Measurements from ENCODE around the gene SRPK3.

The SRPK3 gene

GRCh38 chrX:153772316-153773217, 8.3 kb upstream of the SRPK3 start:
- Mint-ChIP-seq H3K36me3 (ENCODE audit: low read depth) (no peaks in the 10 kb centered on the region), H3K9me3 (no peaks in the 10 kb centered on the region), H3K4me3 (no peak overlapping the region), H3K27ac (no peak overlapping the region), H3K27me3 (ENCODE audit: low read depth) (no peaks in the 10 kb centered on the region), H3K4me1 (ENCODE audit: low read depth) (peaks cover 1% of the 10 kb centered on the region)

GRCh38 chrX:153773218-153773611, 7.6 kb upstream of the SRPK3 start:
- Mint-ChIP-seq H3K4me3 (no peak overlapping the region), H3K27me3 (ENCODE audit: low read depth) (no peaks in the 10 kb centered on the region), H3K36me3 (ENCODE audit: low read depth) (no peaks in the 10 kb centered on the region), H3K27ac (no peak overlapping the region), H3K9me3 (no peaks in the 10 kb centered on the region), H3K4me1 (ENCODE audit: low read depth) (peaks cover 1% of the 10 kb centered on the region)

- H3K9me3 Mint-ChIP-seq: no peaks in the 10 kb centered on the region
- no peaks in the 10 kb centered on the region for H3K36me3 Mint-ChIP-seq (ENCODE audit: low read depth)
- no peaks in the 10 kb centered on the region for H3K27me3 Mint-ChIP-seq (ENCODE audit: low read depth)
- no peak overlapping the region for H3K27ac Mint-ChIP-seq
- no peak overlapping the region for H3K4me3 Mint-ChIP-seq
- peaks cover 1% of the 10 kb centered on the region for H3K4me1 Mint-ChIP-seq (ENCODE audit: low read depth)
Measured at GRCh38 chrX:153773741-153774575, 6.9 kb upstream of the SRPK3 start.

GRCh38 chrX:153774576-153775292, 6.1 kb upstream of the SRPK3 start:
- no peaks in the 10 kb centered on the region for H3K36me3 Mint-ChIP-seq (ENCODE audit: low read depth)
- peaks cover 1% of the 10 kb centered on the region for H3K4me1 Mint-ChIP-seq (ENCODE audit: low read depth)
- no peak overlapping the region for H3K27ac Mint-ChIP-seq
- no peaks in the 10 kb centered on the region for H3K27me3 Mint-ChIP-seq (ENCODE audit: low read depth)
- H3K4me3 Mint-ChIP-seq: no peak overlapping the region
- no peaks in the 10 kb centered on the region for H3K9me3 Mint-ChIP-seq

- no peaks in the 10 kb centered on the region for H3K9me3 Mint-ChIP-seq
Measured at GRCh38 chrX:153775293-153776119, 5.3 kb upstream of the SRPK3 start.

GRCh38 chrX:153776120-153776599, 4.7 kb upstream of the SRPK3 start:
- H3K27me3 Mint-ChIP-seq (ENCODE audit: low read depth): peaks cover 3% of the 10 kb centered on the region
- H3K27ac Mint-ChIP-seq: no peak overlapping the region
- H3K9me3 Mint-ChIP-seq: no peaks in the 10 kb centered on the region
- peaks cover 1% of the 10 kb centered on the region for H3K4me1 Mint-ChIP-seq (ENCODE audit: low read depth)
- H3K4me3 Mint-ChIP-seq: no peak overlapping the region
- no peaks in the 10 kb centered on the region for H3K36me3 Mint-ChIP-seq (ENCODE audit: low read depth)

More at GRCh38 chrX:153775293-153776119, 5.3 kb upstream of the SRPK3 start:
- Mint-ChIP-seq H3K36me3 (ENCODE audit: low read depth) (no peaks in the 10 kb centered on the region), H3K4me3 (no peak overlapping the region), H3K4me1 (ENCODE audit: low read depth) (peaks cover 1% of the 10 kb centered on the region), H3K27ac (no peak overlapping the region), H3K27me3 (ENCODE audit: low read depth) (peaks cover 3% of the 10 kb centered on the region)

- Mint-ChIP-seq H3K36me3 (ENCODE audit: low read depth) (no peaks in the 10 kb centered on the region), H3K27me3 (ENCODE audit: low read depth) (peaks cover 3% of the 10 kb centered on the region), H3K4me3 (no peak overlapping the region), H3K27ac (no peak overlapping the region), H3K4me1 (ENCODE audit: low read depth) (peaks cover 1% of the 10 kb centered on the region), H3K9me3 (no peaks in the 10 kb centered on the region)
Measured at GRCh38 chrX:153776611-153777045, 4.2 kb upstream of the SRPK3 start.

GRCh38 chrX:153777261-153778090, 3.4 kb upstream of the SRPK3 start:
- Mint-ChIP-seq H3K4me1 (ENCODE audit: low read depth) (peaks cover 1% of the 10 kb centered on the region), H3K27me3 (ENCODE audit: low read depth) (peaks cover 3% of the 10 kb centered on the region)

GRCh38 chrX:153778181-153778580, 2.7 kb upstream of the SRPK3 start:
- Mint-ChIP-seq H3K4me3 (no peak overlapping the region), H3K4me1 (ENCODE audit: low read depth) (peaks cover 1% of the 10 kb centered on the region), H3K36me3 (ENCODE audit: low read depth) (no peaks in the 10 kb centered on the region), H3K9me3 (no peaks in the 10 kb centered on the region), H3K27ac (no peak overlapping the region), H3K27me3 (ENCODE audit: low read depth) (peaks cover 3% of the 10 kb centered on the region)

More at GRCh38 chrX:153777261-153778090, 3.4 kb upstream of the SRPK3 start:
- Mint-ChIP-seq H3K9me3 (no peaks in the 10 kb centered on the region), H3K36me3 (ENCODE audit: low read depth) (no peaks in the 10 kb centered on the region), H3K27ac (no peak overlapping the region), H3K4me3 (no peak overlapping the region)

GRCh38 chrX:153778684-153779101, 2.1 kb upstream of the SRPK3 start:
- Mint-ChIP-seq H3K36me3 (ENCODE audit: low read depth) (no peaks in the 10 kb centered on the region), H3K4me1 (ENCODE audit: low read depth) (peaks cover 1% of the 10 kb centered on the region), H3K9me3 (no peaks in the 10 kb centered on the region), H3K27ac (no peak overlapping the region), H3K27me3 (ENCODE audit: low read depth) (peaks cover 3% of the 10 kb centered on the region), H3K4me3 (no peak overlapping the region)

GRCh38 chrX:153779891-153780677, 757 bp upstream of the SRPK3 start:
- H3K27me3 Mint-ChIP-seq (ENCODE audit: low read depth): peaks cover 3% of the 10 kb centered on the region
- no peak overlapping the region for H3K27ac Mint-ChIP-seq
- no peaks in the 10 kb centered on the region for H3K9me3 Mint-ChIP-seq
- no peak overlapping the region for H3K4me3 Mint-ChIP-seq
- no peaks in the 10 kb centered on the region for H3K36me3 Mint-ChIP-seq (ENCODE audit: low read depth)
- H3K4me1 Mint-ChIP-seq (ENCODE audit: low read depth): peaks cover 1% of the 10 kb centered on the region

- H3K27ac Mint-ChIP-seq: no peak overlapping the region
- H3K4me1 Mint-ChIP-seq (ENCODE audit: low read depth): no peaks in the 10 kb centered on the region
- H3K9me3 Mint-ChIP-seq: no peaks in the 10 kb centered on the region
- H3K4me3 Mint-ChIP-seq: no peak overlapping the region
- no peaks in the 10 kb centered on the region for H3K36me3 Mint-ChIP-seq (ENCODE audit: low read depth)
- peaks cover 3% of the 10 kb centered on the region for H3K27me3 Mint-ChIP-seq (ENCODE audit: low read depth)
Measured at GRCh38 chrX:153781428-153782047, 697 bp downstream of the SRPK3 start.
